ENCODE data around the gene HMCN1. TPM values are rescaled to one million over a fixed set of nuclear protein-coding genes. Genes with fewer than 3 reads are reported as not detected.
A peak's percentile ranks its signal among the peaks of the same experiment; 100 is the strongest.

HMCN1 gene
- total and polyA plus RNA-seq, 2 donors (not counting 1 experiment from before 2014, with no cell fraction given) = 6.8 to 21.0 TPM

GRCh38 chr1:185785586-185785985 lies 51.4 kb downstream of the HMCN1 start:
- Histone ChIP-seq H3K79me2 (ENCODE audit: control insufficient read depth, insufficient read depth, low read length) (no peaks in the 10 kb centered on the region), H3K4me1 (ENCODE audit: control insufficient read depth, extremely low read depth, insufficient read depth, low read length) (no peaks in the 10 kb centered on the region), H3K36me3 (ENCODE audit: control insufficient read depth, insufficient read depth, low read length) (no peaks in the 10 kb centered on the region), H4K20me1 (ENCODE audit: control insufficient read depth, extremely low read depth, insufficient read depth, low read length) (no peaks in the 10 kb centered on the region), H3K9ac (ENCODE audit: insufficient read depth, low read length) (no peak overlapping the region), H3K27ac (ENCODE audit: insufficient read depth, low read length) (no peak overlapping the region), H3K9me3 (ENCODE audit: control insufficient read depth, insufficient read depth, low read depth, low read length) (no peaks in the 10 kb centered on the region), H3K4me2 (ENCODE audit: extremely low read depth, insufficient read depth, low read length) (no peak overlapping the region), H3K4me3 (replicated peaks in 1 of 4; ENCODE audit: control extremely low read depth in 1 of 4, insufficient read depth in 1 of 4, low read depth in 3 of 4, low read length in 4 of 4) (no peak overlapping the region), H2AFZ (ENCODE audit: low read length) (no peak overlapping the region), H3K27me3 (ENCODE audit: control insufficient read depth, insufficient read depth, low read length) (no peaks in the 10 kb centered on the region)
- TF ChIP-seq EZH2 (IDR thresholded peaks at IDR 0.05; ENCODE audit: low read length, missing control alignments) (no peak), CTCF (conservative IDR thresholded peaks at IDR 0.05 in 1 of 2, IDR thresholded peaks at IDR 0.05 in 1 of 2; ENCODE audit: low read depth in 1 of 2, low read length in 2 of 2) (no peak)
- no peak for DNase-seq (ENCODE audit: low read depth in 2 of 2)

- no peaks in the 10 kb centered on the region for H3K79me2 ChIP-seq (ENCODE audit: control insufficient read depth, insufficient read depth, low read length)
- H3K36me3 ChIP-seq (ENCODE audit: control insufficient read depth, insufficient read depth, low read length) = no peaks in the 10 kb centered on the region
- DNase-seq (ENCODE audit: low read depth in 2 of 2) = peak; percentile 5 to 71
- H3K27me3 ChIP-seq (ENCODE audit: control insufficient read depth, insufficient read depth, low read length) = no peaks in the 10 kb centered on the region
- no peak overlapping the region for H3K4me3 ChIP-seq (replicated peaks in 1 of 4; ENCODE audit: control extremely low read depth in 1 of 4, insufficient read depth in 1 of 4, low read depth in 3 of 4, low read length in 4 of 4)
- no peak for TF ChIP-seq EZH2 (IDR thresholded peaks at IDR 0.05; ENCODE audit: low read length, missing control alignments)
- no peak for TF ChIP-seq CTCF (conservative IDR thresholded peaks at IDR 0.05 in 1 of 2, IDR thresholded peaks at IDR 0.05 in 1 of 2; ENCODE audit: low read depth in 1 of 2, low read length in 2 of 2)
- no peaks in the 10 kb centered on the region for H3K4me1 ChIP-seq (ENCODE audit: control insufficient read depth, extremely low read depth, insufficient read depth, low read length)
- no peak overlapping the region for H2AFZ ChIP-seq (ENCODE audit: low read length)
- no peak overlapping the region for H3K9ac ChIP-seq (ENCODE audit: insufficient read depth, low read length)
- no peak overlapping the region for H3K27ac ChIP-seq (ENCODE audit: insufficient read depth, low read length)
- no peaks in the 10 kb centered on the region for H3K9me3 ChIP-seq (ENCODE audit: control insufficient read depth, insufficient read depth, low read depth, low read length)
- no peaks in the 10 kb centered on the region for H4K20me1 ChIP-seq (ENCODE audit: control insufficient read depth, extremely low read depth, insufficient read depth, low read length)
- H3K4me2 ChIP-seq (ENCODE audit: extremely low read depth, insufficient read depth, low read length) = no peak overlapping the region
Observed at GRCh38 chr1:185786524-185786923, 52.3 kb downstream of the HMCN1 start.

- Histone ChIP-seq H3K27me3 (ENCODE audit: control insufficient read depth, insufficient read depth, low read length) (no peaks in the 10 kb centered on the region), H3K4me3 (replicated peaks in 1 of 4; ENCODE audit: control extremely low read depth in 1 of 4, insufficient read depth in 1 of 4, low read depth in 3 of 4, low read length in 4 of 4) (no peak overlapping the region), H3K27ac (ENCODE audit: insufficient read depth, low read length) (no peak overlapping the region), H2AFZ (ENCODE audit: low read length) (no peak overlapping the region), H4K20me1 (ENCODE audit: control insufficient read depth, extremely low read depth, insufficient read depth, low read length) (no peaks in the 10 kb centered on the region), H3K79me2 (ENCODE audit: control insufficient read depth, insufficient read depth, low read length) (no peaks in the 10 kb centered on the region), H3K9ac (ENCODE audit: insufficient read depth, low read length) (no peak overlapping the region), H3K4me2 (ENCODE audit: extremely low read depth, insufficient read depth, low read length) (no peak overlapping the region), H3K4me1 (ENCODE audit: control insufficient read depth, extremely low read depth, insufficient read depth, low read length) (no peaks in the 10 kb centered on the region), H3K36me3 (ENCODE audit: control insufficient read depth, insufficient read depth, low read length) (no peaks in the 10 kb centered on the region), H3K9me3 (ENCODE audit: control insufficient read depth, insufficient read depth, low read depth, low read length) (no peaks in the 10 kb centered on the region)
- TF ChIP-seq CTCF (conservative IDR thresholded peaks at IDR 0.05 in 1 of 2, IDR thresholded peaks at IDR 0.05 in 1 of 2; ENCODE audit: low read depth in 1 of 2, low read length in 2 of 2) (no peak), EZH2 (IDR thresholded peaks at IDR 0.05; ENCODE audit: low read length, missing control alignments) (no peak)
- no peak for DNase-seq (ENCODE audit: low read depth in 2 of 2)
Observed at GRCh38 chr1:185787238-185787637, 53.0 kb downstream of the HMCN1 start.
